Stimulated activated naive CD4-positive, alpha-beta T cell treated with Interleukin-2 at 50 U/mL for 16 hours (primary cell): ENCODE measurements around the gene TRIM44.
"Not testable (repeated sequence)": the region's sequence is repeated elsewhere in the genome, so short reads cannot be mapped to it uniquely, and the experiment has no call there.

Experiments used
- DNase-seq: peaks from one replicate; lab custom pipeline; 2025; lab: John Stamatoyannopoulos, UW

The TRIM44 gene

GRCh38 chr11:35815556-35816315, 153.2 kb downstream of the TRIM44 start:
- DNase-seq, result no peak

- DNase-seq, result no peak
These were observed 158.0 kb downstream of the TRIM44 start for GRCh38 chr11:35820614-35821013.

- DNase-seq, result no peak
These were observed 160.4 kb downstream of the TRIM44 start for GRCh38 chr11:35822815-35823495.

GRCh38 chr11:35823742-35824298, 161.2 kb downstream of the TRIM44 start:
- DNase-seq, result no peak

- no peak for DNase-seq
These were observed 162.8 kb downstream of the TRIM44 start for GRCh38 chr11:35825386-35825785.

- no peak for DNase-seq
These were observed 163.4 kb downstream of the TRIM44 start for GRCh38 chr11:35826006-35826405.

GRCh38 chr11:35826949-35827348, 164.4 kb downstream of the TRIM44 start:
- DNase-seq, result no peak

GRCh38 chr11:35836205-35836604, 173.6 kb downstream of the TRIM44 start:
- no peak for DNase-seq

- DNase-seq, result no peak
These were observed 175.5 kb downstream of the TRIM44 start for GRCh38 chr11:35838071-35838470.

GRCh38 chr11:35838697-35839367, 176.3 kb downstream of the TRIM44 start:
- not testable (repeated sequence) for DNase-seq

GRCh38 chr11:35839368-35840161, 177.0 kb downstream of the TRIM44 start:
- DNase-seq, result no peak

GRCh38 chr11:35841733-35842132, 179.2 kb downstream of the TRIM44 start:
- DNase-seq, result no peak

GRCh38 chr11:35842958-35843357, 180.4 kb downstream of the TRIM44 start:
- no peak for DNase-seq

GRCh38 chr11:35844579-35844978, 182.0 kb downstream of the TRIM44 start:
- DNase-seq, result no peak

GRCh38 chr11:35845860-35846259, 183.3 kb downstream of the TRIM44 start:
- no peak for DNase-seq

GRCh38 chr11:35846874-35847273, 184.3 kb downstream of the TRIM44 start:
- DNase-seq, result no peak

- DNase-seq, result no peak
These were observed 184.9 kb downstream of the TRIM44 start for GRCh38 chr11:35847473-35847872.

GRCh38 chr11:35848616-35849015, 186.0 kb downstream of the TRIM44 start:
- no peak for DNase-seq

GRCh38 chr11:35850191-35850590, 187.6 kb downstream of the TRIM44 start:
- DNase-seq, result no peak

GRCh38 chr11:35851342-35851741, 188.8 kb downstream of the TRIM44 start:
- no peak for DNase-seq

GRCh38 chr11:35852056-35852455, 189.5 kb downstream of the TRIM44 start:
- no peak for DNase-seq

GRCh38 chr11:35853971-35854370, 191.4 kb downstream of the TRIM44 start:
- DNase-seq, result no peak
